Astrocyte (in vitro differentiated cells and primary cell): ENCODE measurements around the gene ZNF280D.

Experiments
- EZH2 ChIP-seq: IDR thresholded peaks from 2 replicates; pipeline ENCODE4 v1.6.1; 2012; ENCODE audit warnings: mild to moderate bottlenecking, low read length, inconsistent platforms; ENCODE audit not compliant: insufficient read depth
- TF ChIP-seq, protein P1 (sequence below): IDR thresholded peaks from 2 replicates; pipeline ENCODE4 v1.5.1; 2011; ENCODE audit warnings: low read depth, mild to moderate bottlenecking, inconsistent platforms, low read length, moderate library complexity; ENCODE audit not compliant: insufficient read depth

- TF ChIP-seq, protein P1, sequence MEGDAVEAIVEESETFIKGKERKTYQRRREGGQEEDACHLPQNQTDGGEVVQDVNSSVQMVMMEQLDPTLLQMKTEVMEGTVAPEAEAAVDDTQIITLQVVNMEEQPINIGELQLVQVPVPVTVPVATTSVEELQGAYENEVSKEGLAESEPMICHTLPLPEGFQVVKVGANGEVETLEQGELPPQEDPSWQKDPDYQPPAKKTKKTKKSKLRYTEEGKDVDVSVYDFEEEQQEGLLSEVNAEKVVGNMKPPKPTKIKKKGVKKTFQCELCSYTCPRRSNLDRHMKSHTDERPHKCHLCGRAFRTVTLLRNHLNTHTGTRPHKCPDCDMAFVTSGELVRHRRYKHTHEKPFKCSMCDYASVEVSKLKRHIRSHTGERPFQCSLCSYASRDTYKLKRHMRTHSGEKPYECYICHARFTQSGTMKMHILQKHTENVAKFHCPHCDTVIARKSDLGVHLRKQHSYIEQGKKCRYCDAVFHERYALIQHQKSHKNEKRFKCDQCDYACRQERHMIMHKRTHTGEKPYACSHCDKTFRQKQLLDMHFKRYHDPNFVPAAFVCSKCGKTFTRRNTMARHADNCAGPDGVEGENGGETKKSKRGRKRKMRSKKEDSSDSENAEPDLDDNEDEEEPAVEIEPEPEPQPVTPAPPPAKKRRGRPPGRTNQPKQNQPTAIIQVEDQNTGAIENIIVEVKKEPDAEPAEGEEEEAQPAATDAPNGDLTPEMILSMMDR: no peak
- TF ChIP-seq EZH2: no peak
These were observed 24.6 kb upstream of the ZNF280D start for GRCh38 chr15:56757875-56758274.
